Uterus (tissue), 4 donors: Measurements from ENCODE around the gene CAMTA1. TPM values are rescaled to one million over a fixed set of nuclear protein-coding genes. Genes with fewer than 3 reads are reported as not detected.

Experiments
- DNase-seq, 2 donors: peaks; one replicate each; pipeline ENCODE4 v3.0.0-alpha.2; 2019 to 2020
- H3K27ac ChIP-seq, 2 donors: fragments of 200-600 bp; sonication (generic); 1 replicate in 1 of 2; 2 replicates in 1 of 2; pipeline ENCODE4 v1.5.1; 2016 to 2018
- H3K27me3 ChIP-seq, 2 donors: fragments of 200-600 bp; sonication (generic); one replicate each; pipeline ENCODE4 v1.5.1; 2018 to 2019; ENCODE audit warnings: control low read depth in 1 of 2
- H3K36me3 ChIP-seq, 2 donors: fragments of 200-600 bp; sonication (generic); one replicate each; pipeline ENCODE4 v1.5.1; 2019; ENCODE audit warnings: control low read depth in 1 of 2
- H3K4me1 ChIP-seq, 2 donors: fragments of 200-600 bp; sonication (generic); one replicate each; pipeline ENCODE4 v1.5.1; 2018 to 2019; ENCODE audit warnings: control low read depth in 1 of 2
- H3K4me3 ChIP-seq, 2 donors: fragments of 200-600 bp; sonication (generic); 1 replicate in 1 of 2; 2 replicates in 1 of 2; pipeline ENCODE4 v1.5.1; 2018 to 2019; ENCODE audit warnings: mild to moderate bottlenecking in 1 of 2
- H3K9me3 ChIP-seq, 2 donors: fragments of 200-600 bp; sonication (generic); one replicate each; pipeline ENCODE4 v1.5.1; 2019; ENCODE audit warnings: control low read depth in 1 of 2
- CTCF ChIP-seq, 4 experiments: fragments of 200-600 bp in 2 of 4; fragments of 450-650 bp in 2 of 4; sonication (generic) in 2 of 4; IDR thresholded peaks; one replicate each; pipeline ENCODE4 v1.5.1; 2016 to 2019; ENCODE audit warnings: antibody characterized with exemption in 4 of 4, mild to moderate bottlenecking in 2 of 4, moderate library complexity in 1 of 4
- POLR2A ChIP-seq, 2 donors: fragments of 450-650 bp; IDR thresholded peaks; one replicate each; pipeline ENCODE4 v1.6.1; 2016; ENCODE audit warnings: antibody characterized with exemption in 2 of 2, mild to moderate bottlenecking in 1 of 2, moderate library complexity in 1 of 2
- intact Hi-C: fragments of 100-400 bp; cut with DNase I; formaldehyde crosslinking; loops from one replicate; pipeline ENCODE4 v1.15.1; 2023; ENCODE audit warnings: low total_unique reads
- total RNA-seq, 4 donors: library from RNA; depleted of rRNA in 3 of 4; stranded (reverse); fragments of >200 nt in 3 of 4; gene quantifications; one replicate each; pipeline versions ENCODE4 v1.1.0 to v1.2.4, GENCODE V29; 2014 to 2023
- donor health status: DM: yes; HTN: yes; CAD: no.

CAMTA1 gene
- total RNA-seq, 4 donors from 2014 or later = 29.7 to 427 (median 64.8) TPM

GRCh38 chr1:6761196-6761737 lies 24.0 kb upstream of the CAMTA1 start:
- no peaks in the 10 kb centered on the region for H3K9me3 ChIP-seq
- H3K36me3 ChIP-seq = no peaks in the 10 kb centered on the region
- H3K27me3 ChIP-seq = no peaks in the 10 kb centered on the region
- TF ChIP-seq POLR2A (IDR thresholded peaks at IDR 0.05) (no peak), CTCF (IDR thresholded peaks at IDR 0.05) (no peak)
- intact Hi-C loops = no loop called here
- H3K27ac ChIP-seq = no peak overlapping the region
- H3K4me3 ChIP-seq = no peak overlapping the region
- no peak for DNase-seq
- H3K4me1 ChIP-seq = no peaks in the 10 kb centered on the region

GRCh38 chr1:6762060-6762459 lies 23.2 kb upstream of the CAMTA1 start:
- H3K9me3 ChIP-seq = no peaks in the 10 kb centered on the region
- intact Hi-C loops = no loop called here
- no peaks in the 10 kb centered on the region for H3K36me3 ChIP-seq
- H3K4me3 ChIP-seq = no peak overlapping the region
- no peak for DNase-seq
- no peaks in the 10 kb centered on the region for H3K27me3 ChIP-seq
- no peaks in the 10 kb centered on the region for H3K4me1 ChIP-seq
- TF ChIP-seq POLR2A (IDR thresholded peaks at IDR 0.05) = no peak
- no peak for TF ChIP-seq CTCF (IDR thresholded peaks at IDR 0.05)
- H3K27ac ChIP-seq = no peak overlapping the region

- no peaks in the 10 kb centered on the region for H3K4me1 ChIP-seq
- H3K4me3 ChIP-seq = no peak overlapping the region
- intact Hi-C loops = no loop called here
- TF ChIP-seq CTCF (IDR thresholded peaks at IDR 0.05) (no peak), POLR2A (IDR thresholded peaks at IDR 0.05) (no peak)
- no peaks in the 10 kb centered on the region for H3K27me3 ChIP-seq
- no peak overlapping the region for H3K27ac ChIP-seq
- no peaks in the 10 kb centered on the region for H3K9me3 ChIP-seq
- no peaks in the 10 kb centered on the region for H3K36me3 ChIP-seq
- peak in 1 of 2 donors; percentile 24 for DNase-seq
Observed at GRCh38 chr1:6770751-6771440, 14.4 kb upstream of the CAMTA1 start.

- H3K4me1 ChIP-seq = no peaks in the 10 kb centered on the region
- intact Hi-C loops = no loop called here
- H3K9me3 ChIP-seq = no peaks in the 10 kb centered on the region
- no peak overlapping the region for H3K4me3 ChIP-seq
- H3K36me3 ChIP-seq = no peaks in the 10 kb centered on the region
- DNase-seq = no peak
- TF ChIP-seq POLR2A (IDR thresholded peaks at IDR 0.05) = no peak
- no peak for TF ChIP-seq CTCF (IDR thresholded peaks at IDR 0.05)
- H3K27me3 ChIP-seq = no peaks in the 10 kb centered on the region
- no peak overlapping the region for H3K27ac ChIP-seq
Observed at GRCh38 chr1:6771441-6771769, 13.8 kb upstream of the CAMTA1 start.

GRCh38 chr1:6774381-6774780 lies 10.9 kb upstream of the CAMTA1 start:
- H3K9me3 ChIP-seq = no peaks in the 10 kb centered on the region
- intact Hi-C loops = no loop called here
- H3K27me3 ChIP-seq = no peaks in the 10 kb centered on the region
- TF ChIP-seq CTCF (IDR thresholded peaks at IDR 0.05) = no peak
- no peak for TF ChIP-seq POLR2A (IDR thresholded peaks at IDR 0.05)
- H3K36me3 ChIP-seq = no peaks in the 10 kb centered on the region
- H3K27ac ChIP-seq = no peak overlapping the region
- H3K4me3 ChIP-seq = no peak overlapping the region
- DNase-seq = no peak
- no peaks in the 10 kb centered on the region for H3K4me1 ChIP-seq
